K562 (cell line): ENCODE measurements around the gene SIRT5. TPM values are rescaled to one million over a fixed set of nuclear protein-coding genes. Genes with fewer than 3 reads are reported as not detected.

Source experiments
- BHLHE40 ChIP-seq: IDR thresholded peaks from 2 replicates; pipeline ENCODE4 v1.6.1; 2011; ENCODE audit warnings: low read length, improper control_type of control experiment
- TEAD4 ChIP-seq, 2 experiments: sonication (generic) in 1 of 2; formaldehyde crosslinking in 1 of 2; IDR thresholded peaks; 2 replicates each; pipeline versions ENCODE4 v1.6.1 to v1.8.0; 2012 to 2022; ENCODE audit warnings: borderline replicate concordance in 1 of 2, inconsistent platforms in 1 of 2, low read length in 1 of 2, mild to moderate bottlenecking in 1 of 2, missing genetic modification reagents in 1 of 2
- ZNF146 ChIP-seq: IDR thresholded peaks from one replicate; pipeline ENCODE4 v1.6.1; 2018; ENCODE audit warnings: missing compliant biosample characterization; ENCODE audit not compliant: unreplicated experiment
- ZNF165 ChIP-seq: fragments of 250-450 bp; sonication (Bioruptor Pico); IDR thresholded peaks from 2 replicates; pipeline ENCODE4 v1.4.0; 2020; ENCODE audit warnings: borderline replicate concordance
- polyA plus RNA-seq, 8 experiments: library from polyadenylated mRNA; depleted of rRNA in 4 of 8; stranded (reverse) in 5 of 8; unstranded in 3 of 8; fragments of >200 nt; fragmentation: Nextera tagmentation in 2 of 8; fragmentation: Illumina TruSeq in 1 of 8; extraction: Ambion mirVana in 2 of 8; extraction: Trizol in 1 of 8; gene quantifications; 2 replicates each; pipeline versions ENCODE4 v1.2.1 to v1.2.3, GENCODE V29; 2011 to 2014; ENCODE audit warnings: inconsistent platforms in 1 of 8, missing spikeins in 1 of 8
- total RNA-seq, 7 experiments: library from RNA; depleted of rRNA in 6 of 7; stranded (reverse); fragments of >200 nt in 6 of 7; fragmentation: Illumina TruSeq in 2 of 7; extraction: Trizol in 2 of 7; gene quantifications; 2 replicates each; pipeline versions ENCODE4 v1.2.1 to v1.2.3, GENCODE V29; 2011 to 2021; ENCODE audit warnings: low replicate concordance in 1 of 7
- TF ChIP-seq, protein P1 (sequence below): fragments of 250-450 bp; sonication (Bioruptor Pico); IDR thresholded peaks from 2 replicates; pipeline ENCODE4 v1.4.0; 2020; ENCODE audit warnings: mild to moderate bottlenecking, moderate library complexity, borderline replicate concordance
- TF ChIP-seq, protein P2 (sequence below), 2 experiments: fragments of 450-650 bp; IDR thresholded peaks; 2 replicates each; pipeline ENCODE4 v1.6.1; 2016; ENCODE audit warnings: mild to moderate bottlenecking in 2 of 2, borderline replicate concordance in 1 of 2, low read depth in 1 of 2, moderate library complexity in 1 of 2

SIRT5 gene
- total and polyA plus RNA-seq, 9 of the 15 experiments (the other 6 are each of a cell fraction or from before 2014, with no cell fraction given), result 2.1 to 15.7 (median 11.4) TPM

DNA sequence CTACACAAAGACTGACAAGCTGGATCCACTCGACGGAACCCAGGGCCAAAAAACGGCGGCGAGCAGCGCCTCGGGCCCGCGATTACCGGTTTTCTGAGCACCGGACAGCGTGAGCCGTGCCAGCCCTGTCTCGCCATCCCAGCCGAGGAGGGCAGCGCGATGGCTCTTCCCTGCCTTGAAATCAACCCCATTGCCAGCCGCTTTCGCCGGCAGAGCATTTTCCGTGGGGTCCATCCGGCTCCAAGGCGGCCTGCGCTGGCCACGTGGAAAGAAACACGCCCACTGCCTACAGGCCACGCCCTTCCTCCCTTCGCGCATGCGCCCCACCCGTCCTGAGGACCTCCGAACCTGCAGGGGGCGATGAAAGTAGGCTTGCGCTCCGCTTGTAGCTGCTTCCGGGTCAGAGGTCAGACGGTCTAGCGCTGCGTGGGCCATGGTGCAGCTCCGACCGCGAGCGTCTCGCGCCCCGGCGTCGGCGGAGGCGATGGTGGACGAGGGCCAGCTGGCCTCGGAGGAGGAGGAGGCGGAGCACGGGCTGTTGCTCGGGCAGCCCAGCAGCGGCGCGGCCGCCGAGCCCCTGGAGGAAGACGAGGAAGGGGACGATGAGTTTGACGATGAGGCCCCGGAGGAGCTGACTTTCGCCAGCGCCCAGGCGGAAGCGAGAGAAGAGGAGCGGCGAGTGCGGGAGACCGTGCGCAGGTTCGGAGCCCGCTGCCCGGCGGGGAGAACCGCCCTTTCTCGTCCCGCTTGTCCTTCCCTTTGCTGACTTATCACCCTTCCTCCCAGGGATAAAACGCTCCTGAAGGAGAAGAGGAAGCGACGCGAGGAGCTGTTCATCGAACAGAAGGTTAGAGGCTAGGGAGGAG is 40.8 kb downstream of the SIRT5 start, which contains the start of gene NOL7 (continued):
- TF ChIP-seq TEAD4 (IDR thresholded peaks at IDR 0.05; ENCODE audit: low read length) (peak; percentile 24), TEAD4 (CRISPR knock-in tag; IDR thresholded peaks at IDR 0.05; ENCODE audit: borderline replicate concordance) (no peak), ZNF165 (peak; percentile 73; the same call in 1 of the 2 replicates), ZNF146 (CRISPR knock-in tag) (peak; percentile 24), BHLHE40 (peak; percentile 52)
- TF ChIP-seq, protein P1, sequence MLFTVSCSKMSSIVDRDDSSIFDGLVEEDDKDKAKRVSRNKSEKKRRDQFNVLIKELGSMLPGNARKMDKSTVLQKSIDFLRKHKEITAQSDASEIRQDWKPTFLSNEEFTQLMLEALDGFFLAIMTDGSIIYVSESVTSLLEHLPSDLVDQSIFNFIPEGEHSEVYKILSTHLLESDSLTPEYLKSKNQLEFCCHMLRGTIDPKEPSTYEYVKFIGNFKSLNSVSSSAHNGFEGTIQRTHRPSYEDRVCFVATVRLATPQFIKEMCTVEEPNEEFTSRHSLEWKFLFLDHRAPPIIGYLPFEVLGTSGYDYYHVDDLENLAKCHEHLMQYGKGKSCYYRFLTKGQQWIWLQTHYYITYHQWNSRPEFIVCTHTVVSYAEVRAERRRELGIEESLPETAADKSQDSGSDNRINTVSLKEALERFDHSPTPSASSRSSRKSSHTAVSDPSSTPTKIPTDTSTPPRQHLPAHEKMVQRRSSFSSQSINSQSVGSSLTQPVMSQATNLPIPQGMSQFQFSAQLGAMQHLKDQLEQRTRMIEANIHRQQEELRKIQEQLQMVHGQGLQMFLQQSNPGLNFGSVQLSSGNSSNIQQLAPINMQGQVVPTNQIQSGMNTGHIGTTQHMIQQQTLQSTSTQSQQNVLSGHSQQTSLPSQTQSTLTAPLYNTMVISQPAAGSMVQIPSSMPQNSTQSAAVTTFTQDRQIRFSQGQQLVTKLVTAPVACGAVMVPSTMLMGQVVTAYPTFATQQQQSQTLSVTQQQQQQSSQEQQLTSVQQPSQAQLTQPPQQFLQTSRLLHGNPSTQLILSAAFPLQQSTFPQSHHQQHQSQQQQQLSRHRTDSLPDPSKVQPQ (CRISPR knock-in tag), result 0 out of 2 replicates have a peak, but pooled peaks have one; percentile 59
- TF ChIP-seq, protein P2, sequence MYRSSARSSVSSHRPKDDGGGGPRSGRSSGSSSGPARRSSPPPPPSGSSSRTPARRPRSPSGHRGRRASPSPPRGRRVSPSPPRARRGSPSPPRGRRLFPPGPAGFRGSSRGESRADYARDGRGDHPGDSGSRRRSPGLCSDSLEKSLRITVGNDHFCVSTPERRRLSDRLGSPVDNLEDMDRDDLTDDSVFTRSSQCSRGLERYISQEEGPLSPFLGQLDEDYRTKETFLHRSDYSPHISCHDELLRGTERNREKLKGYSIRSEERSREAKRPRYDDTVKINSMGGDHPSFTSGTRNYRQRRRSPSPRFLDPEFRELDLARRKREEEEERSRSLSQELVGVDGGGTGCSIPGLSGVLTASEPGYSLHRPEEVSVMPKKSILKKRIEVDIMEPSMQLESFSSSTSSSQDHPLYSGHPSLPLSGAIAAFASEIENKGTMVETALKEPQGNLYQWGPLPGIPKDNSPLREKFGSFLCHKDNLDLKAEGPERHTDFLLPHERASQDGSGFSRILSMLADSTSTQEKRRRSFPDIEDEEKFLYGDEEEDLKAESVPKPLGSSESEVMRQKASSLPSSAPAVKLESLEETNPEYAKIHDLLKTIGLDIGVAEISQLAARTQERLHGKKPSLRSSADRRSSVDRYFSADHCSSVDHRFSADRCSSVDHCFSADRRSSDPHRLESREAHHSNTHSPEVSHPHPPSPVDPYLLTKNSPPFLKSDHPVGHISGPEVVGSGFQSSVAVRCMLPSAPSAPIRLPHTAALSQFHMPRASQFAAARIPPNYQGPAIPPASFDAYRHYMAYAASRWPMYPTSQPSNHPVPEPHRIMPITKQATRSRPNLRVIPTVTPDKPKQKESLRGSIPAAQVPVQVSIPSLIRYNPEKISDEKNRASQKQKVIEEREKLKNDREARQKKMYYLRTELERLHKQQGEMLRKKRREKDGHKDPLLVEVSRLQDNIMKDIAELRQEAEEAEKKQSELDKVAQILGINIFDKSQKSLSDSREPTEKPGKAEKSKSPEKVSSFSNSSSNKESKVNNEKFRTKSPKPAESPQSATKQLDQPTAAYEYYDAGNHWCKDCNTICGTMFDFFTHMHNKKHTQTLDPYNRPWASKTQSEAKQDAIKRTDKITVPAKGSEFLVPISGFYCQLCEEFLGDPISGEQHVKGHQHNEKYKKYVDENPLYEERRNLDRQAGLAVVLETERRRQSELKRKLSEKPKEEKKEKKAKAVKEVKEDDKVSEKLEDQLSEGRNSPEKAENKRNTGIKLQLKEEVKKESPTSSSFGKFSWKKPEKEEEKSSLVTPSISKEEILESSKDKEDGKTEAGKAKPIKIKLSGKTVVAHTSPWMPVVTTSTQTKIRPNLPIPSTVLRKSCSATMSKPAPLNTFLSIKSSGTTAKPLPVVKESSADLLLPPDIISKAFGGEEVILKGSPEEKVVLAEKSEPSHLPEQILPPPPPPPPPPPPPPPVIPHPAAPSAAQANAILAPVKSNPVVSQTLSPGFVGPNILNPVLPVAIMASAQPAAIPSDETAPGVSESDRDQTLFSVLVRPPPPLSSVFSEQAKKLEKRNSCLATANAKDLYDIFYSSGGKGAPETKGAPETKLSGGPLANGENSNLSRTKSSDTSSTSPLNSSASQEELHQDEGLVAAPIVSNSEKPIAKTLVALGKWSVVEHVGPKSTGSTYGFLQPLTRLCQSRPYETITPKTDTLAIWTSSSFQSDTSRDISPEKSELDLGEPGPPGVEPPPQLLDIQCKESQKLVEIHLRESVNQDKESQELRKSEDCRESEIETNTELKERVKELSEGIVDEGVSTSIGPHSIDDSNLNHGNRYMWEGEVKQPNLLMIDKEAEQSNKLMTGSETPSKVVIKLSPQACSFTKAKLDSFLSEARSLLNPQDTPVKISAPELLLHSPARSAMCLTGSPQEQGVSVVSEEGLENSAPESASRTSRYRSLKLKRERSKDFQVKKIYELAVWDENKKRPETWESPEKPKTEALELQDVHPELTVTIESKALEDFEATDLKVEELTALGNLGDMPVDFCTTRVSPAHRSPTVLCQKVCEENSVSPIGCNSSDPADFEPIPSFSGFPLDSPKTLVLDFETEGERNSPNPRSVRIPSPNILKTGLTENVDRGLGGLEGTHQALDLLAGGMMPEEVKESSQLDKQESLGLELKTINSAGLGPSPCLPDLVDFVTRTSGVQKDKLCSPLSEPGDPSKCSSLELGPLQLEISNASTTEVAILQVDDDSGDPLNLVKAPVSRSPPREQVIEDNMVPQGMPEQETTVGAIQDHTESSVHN (IDR thresholded peaks at IDR 0.05; ENCODE audit: borderline replicate concordance in 1 of 2, low read depth in 1 of 2), result no peak
